SU-DHL-6 (cell line): ENCODE data around the gene SGIP1.

ENCODE experiments used
- EZH2phosphoT487 ChIP-seq: fragments of 200-600 bp; sonication (generic), shearing (Covaris generic); conservative IDR thresholded peaks from 2 replicates; pipeline ENCODE4 v1.6.1; 2018; ENCODE audit warnings: mild to moderate bottlenecking, antibody characterized with exemption, low read length, moderate library complexity, mixed read lengths
- TF ChIP-seq, protein P1 (sequence below): fragments of 200-600 bp; sonication (generic); IDR thresholded peaks from one replicate; pipeline ENCODE4 v1.5.1; 2017; ENCODE audit warnings: antibody characterized with exemption, mild to moderate bottlenecking, low read length, moderate library complexity; ENCODE audit not compliant: insufficient read depth, poor library complexity, severe bottlenecking

- TF ChIP-seq, protein P1, sequence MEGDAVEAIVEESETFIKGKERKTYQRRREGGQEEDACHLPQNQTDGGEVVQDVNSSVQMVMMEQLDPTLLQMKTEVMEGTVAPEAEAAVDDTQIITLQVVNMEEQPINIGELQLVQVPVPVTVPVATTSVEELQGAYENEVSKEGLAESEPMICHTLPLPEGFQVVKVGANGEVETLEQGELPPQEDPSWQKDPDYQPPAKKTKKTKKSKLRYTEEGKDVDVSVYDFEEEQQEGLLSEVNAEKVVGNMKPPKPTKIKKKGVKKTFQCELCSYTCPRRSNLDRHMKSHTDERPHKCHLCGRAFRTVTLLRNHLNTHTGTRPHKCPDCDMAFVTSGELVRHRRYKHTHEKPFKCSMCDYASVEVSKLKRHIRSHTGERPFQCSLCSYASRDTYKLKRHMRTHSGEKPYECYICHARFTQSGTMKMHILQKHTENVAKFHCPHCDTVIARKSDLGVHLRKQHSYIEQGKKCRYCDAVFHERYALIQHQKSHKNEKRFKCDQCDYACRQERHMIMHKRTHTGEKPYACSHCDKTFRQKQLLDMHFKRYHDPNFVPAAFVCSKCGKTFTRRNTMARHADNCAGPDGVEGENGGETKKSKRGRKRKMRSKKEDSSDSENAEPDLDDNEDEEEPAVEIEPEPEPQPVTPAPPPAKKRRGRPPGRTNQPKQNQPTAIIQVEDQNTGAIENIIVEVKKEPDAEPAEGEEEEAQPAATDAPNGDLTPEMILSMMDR = no peak
- TF ChIP-seq EZH2phosphoT487 = no peak
Observed at GRCh38 chr1:66583021-66583420, 49.1 kb downstream of the SGIP1 start.
